ENCODE results near the gene NPW. TPM values are rescaled to one million over a fixed set of nuclear protein-coding genes. Genes with fewer than 3 reads are reported as not detected.

The NPW gene
- total RNA-seq, 1 experiment from 2014 or later = 7.1 TPM

- no peak overlapping the region for H3K23ac ChIP-seq (ENCODE audit: insufficient read length, low read depth, low read length)
- no peak overlapping the region for H3K18ac ChIP-seq (ENCODE audit: insufficient read length, low read depth, low read length)
Measured at GRCh38 chr16:1974157-1975070, 45.2 kb upstream of the NPW start.

More at GRCh38 chr16:1974157-1975070, 45.2 kb upstream of the NPW start:
- H2BK5ac ChIP-seq (ENCODE audit: insufficient read length, low read length) = no peak overlapping the region
- peaks cover 8 to 14% of the 10 kb centered on the region in 2 experiments for H3K4me1 Mint-ChIP-seq
- H3K27ac Mint-ChIP-seq = no peak overlapping the region; a peak in 1 of 7 replicates
- no peak overlapping the region for H2AK5ac ChIP-seq (ENCODE audit: insufficient read length, low read length)
- no peak overlapping the region for H3K9ac ChIP-seq (ENCODE audit: extremely low read depth, insufficient read length, low read length)
- H2BK12ac ChIP-seq (ENCODE audit: insufficient read length, low read depth, low read length) = no peak overlapping the region
- no peak overlapping the region for H3T11ph ChIP-seq (ENCODE audit: low read length)
- H2BK20ac ChIP-seq (ENCODE audit: low read depth, low read length, poor library complexity, severe bottlenecking) = no peak overlapping the region
- H3K27ac ChIP-seq (ENCODE audit: insufficient read length, low read depth, low read length) = no peak overlapping the region
- peaks cover 6% of the 10 kb centered on the region; the same call in 1 of the 2 replicates for H3K79me2 ChIP-seq (ENCODE audit: insufficient read depth, low read length)
- H3K4me2 ChIP-seq (ENCODE audit: insufficient read depth, insufficient read length, low read length) = no peak overlapping the region
- no peak overlapping the region; the same call in 1 of the 2 replicates for H3K14ac ChIP-seq (ENCODE audit: insufficient read depth, low read length)
- no peaks in the 10 kb centered on the region for H3K27me3 ChIP-seq (ENCODE audit: insufficient read depth, low read length)
- H3K23me2 ChIP-seq (ENCODE audit: insufficient read length, low read depth, low read length, poor library complexity, severe bottlenecking) = peaks cover 9% of the 10 kb centered on the region
- peaks cover 5% of the 10 kb centered on the region for H3K79me1 ChIP-seq (ENCODE audit: insufficient read depth, low read depth, low read length, poor library complexity, severe bottlenecking)
- H3K4ac ChIP-seq (ENCODE audit: low read depth, low read length) = no peak overlapping the region
- no peak overlapping the region for H2BK120ac ChIP-seq (ENCODE audit: low read depth, low read length, poor library complexity, severe bottlenecking)
- H3K9me3 ChIP-seq (ENCODE audit: control insufficient read depth, low read depth, low read length) = no peaks in the 10 kb centered on the region
- TF ChIP-seq CTCF (conservative IDR thresholded peaks at IDR 0.05) = no peak
- no peak for DNase-seq
- H4K5ac ChIP-seq (ENCODE audit: insufficient read length, low read depth, low read length) = no peak overlapping the region
- H3K4me3 Mint-ChIP-seq = peak overlapping the region; percentile 22 to 53; a peak in 3 of 5 replicates
- H3K36me3 Mint-ChIP-seq (ENCODE audit: insufficient read depth in 1 of 3, low read depth in 3 of 3) = peaks cover 10 to 27% (median 25%) of the 10 kb centered on the region in 3 experiments
- H2AFZ ChIP-seq (ENCODE audit: low read length) = no peak overlapping the region
- H2BK15ac ChIP-seq (ENCODE audit: low read depth, low read length) = no peak overlapping the region
- no peak overlapping the region for H4K8ac ChIP-seq (replicated peaks; ENCODE audit: insufficient read length, low read depth, low read length)
- H3K9me3 Mint-ChIP-seq = no peaks in the 10 kb centered on the region; a peak in 1 of 5 replicates
- H4K20me1 ChIP-seq (ENCODE audit: control insufficient read depth, insufficient read depth, insufficient read length) = no peaks in the 10 kb centered on the region
- no peak overlapping the region for H3K56ac ChIP-seq (ENCODE audit: insufficient read length, low read depth, low read length)
- no CpG with 5 or more reads among the region's 42 CpGs for WGBS (ENCODE audit: extremely low coverage, insufficient read length, low lambda C conversion rate)
- H4K91ac ChIP-seq (ENCODE audit: insufficient read length, low read depth, low read length) = no peak overlapping the region
- H3K27me3 Mint-ChIP-seq (ENCODE audit: low read depth) = peaks cover under 1% of the 10 kb centered on the region; the same call in 1 of the 2 replicates
- H3K4me1 ChIP-seq (ENCODE audit: insufficient read depth, low read length) = no peaks in the 10 kb centered on the region

Data from H9 (cell line).